Stimulated activated CD8-positive, alpha-beta memory T cell treated with anti-CD3 and anti-CD28 coated beads, Interleukin-12 subunit alpha, Interleukin-12 subunit beta, amount 100 ng/mL, for 24 hours (primary cell): ENCODE results near the gene FBLIM1.
A peak's percentile ranks its signal among the peaks of the same experiment; 100 is the strongest.

Source experiments
- DNase-seq: peaks from one replicate; pipeline ENCODE4 v3.0.0-alpha.2; 2020; ENCODE audit errors: extremely low read depth

FBLIM1 gene

DNA sequence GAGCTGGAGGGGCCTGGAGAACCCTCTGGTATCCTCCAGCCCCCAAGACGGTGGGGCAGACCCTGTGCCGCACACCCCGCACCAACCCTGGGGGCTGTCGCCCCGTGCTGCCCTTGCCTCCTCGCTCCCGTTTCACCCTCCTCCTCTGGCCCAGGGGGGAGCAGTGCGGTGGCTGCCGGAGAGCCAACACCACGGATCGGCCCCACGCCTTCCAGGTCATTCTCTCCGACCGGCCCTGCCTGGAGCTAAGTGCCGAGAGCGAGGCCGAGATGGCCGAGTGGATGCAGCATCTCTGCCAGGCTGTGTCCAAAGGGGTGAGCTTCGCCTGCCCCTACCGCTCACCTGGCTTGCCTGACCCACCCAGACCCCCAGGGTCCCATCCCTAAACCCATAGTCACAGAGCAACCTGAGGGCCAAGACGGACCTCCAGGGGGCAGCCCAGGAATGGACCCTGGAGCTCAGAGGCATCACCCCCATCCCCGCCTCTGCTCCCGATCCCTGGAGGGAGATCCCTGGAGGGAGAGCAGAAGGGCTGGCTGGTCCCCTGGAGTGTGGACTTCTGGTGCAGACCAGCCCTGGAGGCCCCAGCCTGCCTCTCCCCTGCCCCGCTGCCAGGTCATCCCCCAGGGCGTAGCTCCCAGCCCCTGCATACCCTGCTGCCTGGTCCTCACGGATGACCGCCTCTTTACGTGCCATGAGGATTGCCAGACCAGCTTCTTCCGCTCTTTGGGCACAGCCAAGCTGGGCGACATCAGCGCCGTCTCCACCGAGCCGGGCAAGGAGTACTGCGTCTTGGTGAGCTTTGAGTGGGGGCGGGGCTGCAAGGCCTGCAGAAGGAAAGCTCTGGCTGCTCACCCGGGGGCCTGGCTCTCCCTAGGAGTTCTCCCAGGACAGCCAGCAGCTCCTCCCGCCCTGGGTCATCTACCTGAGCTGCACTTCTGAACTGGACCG lies 26.6 kb upstream of the FBLIM1 start:
- DNase-seq, result no peak

DNA sequence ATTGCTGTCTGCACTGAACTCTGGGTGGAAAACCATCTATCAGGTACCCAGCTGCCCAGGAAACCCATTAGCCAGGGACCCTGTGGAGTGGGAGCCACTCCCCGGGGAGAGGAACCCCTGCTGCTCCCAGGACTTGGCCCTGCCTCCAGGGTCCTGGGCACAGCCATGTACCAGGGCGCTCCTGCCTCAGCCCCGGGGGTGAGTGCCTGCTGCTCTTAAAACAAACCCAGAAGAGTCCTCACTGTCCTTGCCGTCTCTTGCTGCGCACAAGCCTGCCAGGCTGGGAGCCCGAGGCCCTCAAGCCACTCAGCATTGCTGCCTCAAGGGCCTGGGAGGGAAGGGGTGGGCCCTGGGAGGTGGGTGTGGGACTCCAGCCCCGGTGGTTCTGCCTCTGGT lies 25.9 kb upstream of the FBLIM1 start:
- DNase-seq, result no peak

DNA sequence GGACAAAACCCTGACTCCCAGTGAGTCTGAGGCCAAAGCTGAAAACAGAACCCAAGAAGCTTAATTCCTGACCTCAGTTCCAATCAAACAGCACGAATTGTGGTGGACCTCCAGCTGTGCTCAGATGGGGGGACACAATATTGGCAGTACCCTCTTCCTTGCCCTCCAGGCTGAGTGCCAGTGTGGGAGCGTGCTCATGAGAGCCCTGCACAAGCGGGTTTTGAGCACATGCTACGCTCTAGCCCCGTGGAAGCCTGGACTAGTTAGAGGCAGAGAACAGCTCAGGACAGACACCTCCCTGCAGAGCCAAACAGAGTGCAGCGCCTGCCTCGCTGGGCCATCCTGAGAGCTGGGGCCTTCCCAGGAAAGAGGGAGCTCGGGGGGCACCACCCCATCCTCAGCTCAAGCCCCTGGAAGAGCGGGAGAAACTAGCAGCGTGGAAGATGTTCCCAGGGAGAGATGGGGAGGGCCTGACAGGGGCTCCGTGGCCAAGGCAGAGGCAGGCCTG lies 25.3 kb upstream of the FBLIM1 start:
- DNase-seq, result no peak

DNA sequence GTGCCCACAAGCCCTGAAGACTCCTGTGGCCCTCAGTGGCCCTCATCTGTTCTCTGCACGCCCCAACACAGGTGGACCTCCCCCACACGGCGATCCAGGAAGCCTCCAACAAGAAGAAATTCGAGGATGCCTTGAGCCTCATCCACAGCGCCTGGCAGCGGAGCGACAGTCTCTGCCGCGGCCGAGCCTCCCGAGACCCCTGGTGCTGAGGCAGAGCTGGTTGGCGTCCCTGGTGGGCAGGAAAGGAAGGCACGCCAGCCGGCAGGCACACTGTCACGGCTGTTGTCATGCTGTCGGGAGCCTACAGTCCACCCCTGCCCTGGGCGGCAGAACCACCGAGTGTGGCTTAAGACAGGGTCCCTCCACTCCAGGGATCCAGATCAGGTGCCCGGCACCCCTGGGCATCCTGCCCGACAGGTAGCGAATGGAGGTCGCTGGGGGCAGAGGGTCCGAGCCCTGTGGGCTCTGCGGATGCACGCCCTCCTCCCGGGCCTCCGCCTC lies 24.8 kb upstream of the FBLIM1 start:
- DNase-seq, result no peak

DNA sequence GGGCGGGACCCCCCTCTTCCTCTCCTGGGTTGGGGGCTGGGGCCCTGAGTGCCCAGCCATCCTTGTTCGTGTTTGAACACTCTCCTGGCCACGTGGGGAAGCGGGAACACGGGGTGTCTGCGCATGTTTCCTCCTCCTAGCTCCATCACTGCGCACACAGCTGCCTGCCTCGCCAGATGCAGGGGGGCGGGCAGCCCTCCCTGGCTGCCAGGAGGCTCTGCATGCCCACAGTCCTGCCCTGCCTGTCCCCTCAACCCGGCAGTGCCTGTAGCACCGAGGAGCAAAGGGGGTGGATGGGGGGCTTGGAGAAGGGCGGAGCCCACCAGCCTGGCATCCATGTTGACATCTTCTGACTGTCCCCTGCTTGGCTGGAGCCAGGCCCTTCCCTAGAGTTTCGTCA lies 24.3 kb upstream of the FBLIM1 start:
- no peak for DNase-seq

DNA sequence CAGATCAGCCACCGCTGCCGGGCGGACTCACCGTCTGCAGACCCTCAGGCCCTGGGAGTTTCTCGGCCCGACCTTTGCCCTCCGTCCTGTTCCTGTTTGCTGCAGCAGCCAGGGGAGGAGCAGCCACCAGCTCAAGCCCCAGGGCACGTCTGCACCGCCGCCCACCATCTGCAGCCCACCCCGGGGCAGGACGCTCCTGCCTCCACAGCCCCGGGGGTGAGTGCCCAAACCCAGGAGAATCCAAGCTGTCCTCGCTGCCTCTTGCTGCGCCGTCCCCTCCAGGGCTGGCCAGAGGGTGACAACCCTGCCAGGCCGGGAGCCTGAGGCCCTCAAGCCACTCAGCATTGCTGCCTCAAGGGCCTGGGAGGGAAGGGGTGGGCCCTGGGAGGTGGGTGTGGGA lies 23.7 kb upstream of the FBLIM1 start:
- DNase-seq, result no peak

DNA sequence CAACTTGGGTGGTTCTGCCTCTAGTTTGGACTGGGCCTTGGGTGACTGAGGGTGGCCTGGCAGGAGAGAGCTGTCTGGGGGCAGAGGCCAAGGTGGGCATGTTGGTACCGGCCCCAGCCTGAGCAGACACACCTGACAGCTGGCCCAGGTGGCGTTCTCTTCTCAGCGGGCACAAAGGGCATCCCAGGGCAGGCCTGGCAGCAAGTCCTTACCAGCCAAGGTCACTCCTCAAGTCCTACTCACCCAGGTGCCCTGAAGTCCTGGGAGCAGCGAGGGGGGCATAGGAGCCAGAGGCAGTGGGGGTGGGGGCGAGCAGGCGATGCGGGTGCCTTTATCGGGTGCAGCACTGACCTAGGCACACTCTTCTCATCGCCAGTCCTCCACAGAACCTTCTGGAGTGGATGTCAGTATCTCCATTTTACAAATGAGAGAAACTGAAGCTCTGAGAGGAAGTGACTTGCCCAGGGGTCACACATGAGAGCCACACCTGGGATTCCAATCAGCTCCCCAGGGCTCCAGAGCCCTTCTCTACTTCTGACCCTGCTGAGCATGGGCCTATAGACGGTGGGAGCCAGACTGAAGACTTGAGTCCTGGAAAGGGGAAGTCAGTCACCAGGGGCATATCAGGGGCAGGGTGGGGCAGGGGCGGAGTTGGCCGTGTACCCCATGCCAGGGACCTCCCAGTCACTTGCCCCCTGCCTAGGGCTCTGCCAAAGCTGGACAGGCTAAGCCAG lies 23.1 kb upstream of the FBLIM1 start:
- no peak for DNase-seq

DNA sequence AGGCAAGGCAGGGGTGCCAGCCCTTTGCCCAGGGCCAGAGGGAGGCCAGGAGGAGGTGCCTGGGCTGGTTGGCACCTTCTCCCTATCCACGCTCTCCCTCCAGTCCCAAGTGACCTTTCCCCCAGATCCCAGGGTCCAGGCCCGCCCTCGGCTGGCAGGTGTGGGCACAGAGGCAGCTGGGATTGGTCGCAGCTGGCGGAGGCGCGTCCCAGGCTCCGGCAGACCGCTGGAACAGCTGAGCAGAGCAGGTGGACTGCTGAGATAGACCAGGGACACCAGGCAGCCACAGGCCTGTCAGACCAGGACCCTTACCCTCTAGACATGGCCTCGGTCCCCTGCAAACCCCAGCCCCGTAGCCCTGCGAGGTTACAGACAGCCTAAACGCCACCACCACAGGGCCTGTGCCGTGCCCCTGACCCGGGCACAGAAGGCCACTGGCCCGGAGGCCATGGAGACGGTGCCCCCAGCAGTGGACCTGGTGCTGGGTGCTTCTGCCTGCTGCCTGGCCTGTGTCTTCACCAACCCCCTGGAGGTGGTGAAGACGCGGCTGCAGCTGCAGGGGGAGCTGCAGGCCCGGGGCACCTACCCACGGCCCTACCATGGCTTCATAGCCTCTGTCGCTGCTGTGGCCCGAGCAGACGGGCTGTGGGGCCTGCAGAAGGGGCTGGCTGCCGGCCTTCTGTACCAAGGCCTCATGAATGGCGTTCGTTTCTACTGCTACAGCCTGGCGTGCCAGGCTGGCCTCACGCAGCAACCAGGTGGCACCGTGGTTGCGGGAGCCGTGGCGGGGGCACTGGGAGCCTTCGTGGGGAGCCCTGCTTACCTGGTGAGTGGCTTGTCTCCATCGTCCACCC lies 22.3 kb upstream of the FBLIM1 start, which contains the start of gene SLC25A34:
Gene SLC25A34, plus strand, starts transcription at position 221 of the 854 bp plus-strand sequence. Its CDS starts 228 bp downstream, at position 449.
- no peak for DNase-seq

DNA sequence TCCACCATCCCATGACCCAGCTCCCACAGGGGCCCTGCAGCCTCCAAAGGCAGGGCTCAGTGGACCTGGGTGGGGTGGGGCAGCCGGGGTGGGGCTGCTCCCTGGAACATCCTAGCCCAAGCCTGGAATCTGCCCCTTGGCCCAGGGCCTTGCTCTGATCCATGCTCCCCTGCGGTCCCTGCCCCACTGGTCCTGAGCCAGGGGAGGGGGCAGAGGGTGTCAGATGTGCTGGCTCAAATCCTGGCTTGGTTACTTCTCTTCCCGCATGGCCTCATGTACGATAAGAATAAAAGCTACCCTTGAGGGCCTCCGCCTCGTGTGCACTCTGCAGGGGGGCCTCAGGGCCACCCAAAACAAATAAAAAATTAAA lies 21.7 kb upstream of the FBLIM1 start:
- no peak for DNase-seq

DNA sequence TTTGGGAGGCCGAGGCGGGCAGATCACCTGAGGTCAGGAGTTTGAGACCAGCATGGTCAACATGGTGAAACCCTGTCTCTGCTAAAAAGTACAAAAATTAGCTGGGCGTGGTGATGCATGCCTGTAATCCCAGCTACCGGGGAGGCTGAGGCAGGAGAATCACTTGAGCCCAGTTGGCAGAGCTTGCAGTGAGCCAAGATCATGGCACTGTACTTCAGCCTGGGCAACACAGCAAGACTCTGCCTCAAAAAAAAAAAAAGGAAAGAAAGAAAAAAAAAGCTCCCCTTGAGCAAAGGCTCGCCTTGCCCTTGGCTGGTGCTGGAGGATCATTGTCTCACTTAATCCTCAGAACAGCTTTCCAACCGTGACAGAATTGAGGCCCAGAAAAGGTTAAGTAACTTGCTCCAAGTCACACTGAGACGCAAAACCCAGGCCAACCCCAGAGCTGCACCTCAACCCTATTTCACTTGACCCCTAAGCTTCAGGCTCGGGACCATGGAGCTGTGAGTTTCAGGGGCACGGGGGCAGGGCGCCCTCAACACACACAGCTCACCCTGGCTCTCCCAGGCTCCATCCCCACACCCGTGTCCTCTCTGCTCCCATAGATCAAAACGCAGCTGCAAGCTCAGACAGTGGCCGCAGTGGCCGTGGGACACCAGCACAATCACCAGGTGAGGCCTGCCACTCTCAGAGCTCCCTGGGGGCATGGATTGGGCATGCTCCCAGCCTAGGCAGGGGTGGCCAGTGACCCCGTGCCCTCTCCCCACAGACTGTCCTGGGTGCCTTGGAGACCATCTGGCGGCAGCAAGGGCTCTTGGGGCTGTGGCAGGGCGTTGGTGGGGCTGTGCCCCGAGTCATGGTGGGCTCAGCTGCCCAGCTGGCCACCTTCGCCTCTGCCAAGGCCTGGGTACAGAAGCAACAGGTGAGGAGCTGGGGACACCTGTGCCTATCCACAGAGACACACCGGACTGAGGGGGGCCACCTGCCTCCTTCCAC lies 21.0 kb upstream of the FBLIM1 start:
- no peak for DNase-seq

DNA sequence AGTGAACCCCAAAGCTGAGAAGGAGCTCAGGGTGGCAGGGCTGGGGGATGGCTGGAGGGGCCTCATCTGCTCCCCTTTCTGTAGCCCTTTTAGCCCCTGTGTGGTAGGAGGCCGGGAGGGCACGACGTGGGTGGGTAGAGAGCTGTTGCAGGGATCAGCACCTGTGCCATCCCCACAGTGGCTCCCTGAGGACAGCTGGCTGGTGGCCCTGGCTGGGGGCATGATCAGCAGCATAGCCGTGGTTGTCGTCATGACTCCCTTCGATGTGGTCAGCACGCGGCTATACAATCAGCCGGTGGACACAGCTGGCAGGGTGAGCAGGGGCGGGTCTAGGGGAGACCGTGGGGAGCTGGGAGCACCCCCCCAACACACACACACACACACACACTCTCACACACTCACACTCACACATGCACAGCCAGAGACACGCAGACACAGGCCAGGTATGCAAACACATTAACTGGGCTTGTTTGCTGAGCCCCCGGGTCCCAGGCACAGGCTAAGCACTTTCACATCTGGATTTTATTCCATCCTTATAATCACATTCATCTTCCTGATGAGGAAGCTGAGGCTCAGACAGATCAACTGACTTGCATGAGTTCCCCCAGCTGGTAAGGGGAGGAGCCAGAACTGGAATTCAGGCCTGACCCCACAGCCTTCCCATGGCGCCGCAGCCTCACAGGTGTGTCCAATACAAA lies 20.0 kb upstream of the FBLIM1 start:
- DNase-seq, result no peak

DNA sequence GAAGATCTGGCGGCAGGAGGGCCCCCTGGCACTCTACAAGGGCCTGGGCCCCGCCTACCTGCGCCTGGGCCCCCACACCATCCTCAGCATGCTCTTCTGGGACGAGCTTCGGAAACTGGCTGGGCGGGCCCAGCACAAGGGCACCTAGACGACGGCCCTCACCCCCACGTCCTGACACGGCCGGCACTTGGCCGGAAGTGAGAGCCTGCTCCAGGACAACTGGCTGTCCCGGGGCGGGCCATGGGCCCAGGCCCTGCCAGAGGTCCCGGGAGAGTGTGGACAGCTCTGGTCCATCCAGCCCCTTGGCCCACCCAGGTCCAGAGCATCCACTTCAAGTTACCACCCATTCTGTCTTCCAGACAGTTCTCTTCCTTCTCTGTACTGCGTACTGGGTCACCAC lies 19.3 kb upstream of the FBLIM1 start:
- DNase-seq, result no peak

DNA sequence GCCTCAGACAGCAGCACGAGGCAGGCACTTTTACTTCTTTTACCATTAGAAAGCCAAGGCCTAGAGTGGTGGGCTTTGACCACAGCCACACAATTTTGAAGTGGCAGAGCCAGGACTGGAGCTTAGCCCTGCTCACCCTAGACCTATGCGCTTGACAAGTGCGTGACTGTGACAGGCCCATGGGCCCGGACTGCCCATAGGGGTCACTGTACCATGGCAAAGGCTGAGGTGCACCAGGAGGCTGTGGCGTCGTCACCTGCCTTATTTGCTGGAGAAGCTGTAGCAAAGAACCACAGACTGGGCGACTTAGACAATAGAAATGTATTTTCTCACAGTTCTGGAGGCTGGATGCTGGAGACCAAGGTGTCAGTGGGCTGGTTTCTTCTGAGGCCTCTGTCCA lies 18.9 kb upstream of the FBLIM1 start:
- no peak for DNase-seq

DNA sequence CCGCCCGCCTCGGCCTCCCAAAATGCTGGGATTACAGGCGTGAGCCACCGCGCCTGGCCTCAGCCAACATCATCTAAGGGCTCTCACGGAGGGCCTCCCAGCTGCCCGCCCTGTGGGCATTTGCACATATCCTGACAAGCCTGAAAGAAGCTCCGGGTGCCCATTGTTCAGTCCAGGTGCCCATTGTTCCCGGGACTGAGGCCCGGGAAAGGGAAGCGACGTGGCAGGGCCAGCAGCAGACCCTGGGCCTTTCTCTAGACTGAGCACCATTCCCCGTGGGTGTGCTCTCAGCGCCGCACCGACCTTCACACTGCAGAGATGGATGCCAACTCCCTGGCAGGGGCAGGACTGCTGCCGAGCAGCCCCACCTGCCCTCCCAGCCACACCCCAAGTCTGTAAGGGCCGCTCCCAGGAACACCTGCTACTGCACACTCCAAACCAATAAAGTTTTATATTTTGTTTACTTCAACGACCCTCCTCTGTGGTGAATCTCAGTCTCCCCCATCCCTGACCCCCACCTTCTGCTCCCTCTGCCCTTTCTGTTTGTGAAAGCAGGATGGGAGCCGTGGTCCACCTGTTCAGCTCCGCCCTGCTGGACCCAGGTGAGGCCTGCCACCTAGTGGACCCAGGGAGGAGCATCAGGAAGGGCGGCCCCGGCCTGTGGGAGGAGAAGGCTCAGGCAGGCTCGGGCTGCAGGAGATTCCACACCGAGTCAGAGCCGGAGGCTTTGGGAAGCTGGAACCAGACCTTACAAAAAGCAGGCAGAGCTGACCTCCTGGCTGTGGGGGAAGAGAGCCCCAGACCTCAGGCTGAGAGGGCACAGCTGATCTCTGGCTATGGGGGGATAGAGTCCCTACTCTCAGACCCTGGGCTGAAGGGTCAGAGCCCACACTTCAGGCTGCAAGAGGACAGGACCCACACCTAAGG lies 17.4 kb upstream of the FBLIM1 start:
- DNase-seq, result peak; percentile 12

DNA sequence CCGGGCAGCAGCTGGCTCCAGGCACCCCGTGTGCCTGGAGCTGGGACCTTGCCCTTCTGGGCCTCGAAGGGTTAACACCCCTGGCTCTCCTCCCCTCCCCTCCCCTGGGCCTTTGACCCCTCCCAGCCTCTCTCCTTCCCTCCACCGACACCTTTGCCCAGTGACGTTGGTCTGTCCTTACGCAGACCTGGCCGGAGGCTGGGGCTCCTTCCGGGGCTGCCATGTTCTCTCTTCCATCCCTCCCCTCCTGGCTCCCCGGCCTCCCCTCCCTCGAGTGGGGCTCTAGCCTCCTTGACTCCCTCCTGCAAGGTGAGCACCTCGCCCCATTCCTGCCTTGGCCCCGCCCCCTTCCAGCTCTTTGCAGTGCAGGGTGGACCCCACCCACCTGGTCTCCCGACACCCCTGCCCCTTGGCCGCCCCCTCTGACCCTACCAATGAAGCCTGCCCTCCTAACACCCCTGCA lies 16.2 kb upstream of the FBLIM1 start, which contains the start of gene TMEM82:
Gene TMEM82, plus strand, starts transcription at position 161 of the 463 bp plus-strand sequence. Its CDS starts 61 bp downstream, at position 222.
- no peak for DNase-seq

DNA sequence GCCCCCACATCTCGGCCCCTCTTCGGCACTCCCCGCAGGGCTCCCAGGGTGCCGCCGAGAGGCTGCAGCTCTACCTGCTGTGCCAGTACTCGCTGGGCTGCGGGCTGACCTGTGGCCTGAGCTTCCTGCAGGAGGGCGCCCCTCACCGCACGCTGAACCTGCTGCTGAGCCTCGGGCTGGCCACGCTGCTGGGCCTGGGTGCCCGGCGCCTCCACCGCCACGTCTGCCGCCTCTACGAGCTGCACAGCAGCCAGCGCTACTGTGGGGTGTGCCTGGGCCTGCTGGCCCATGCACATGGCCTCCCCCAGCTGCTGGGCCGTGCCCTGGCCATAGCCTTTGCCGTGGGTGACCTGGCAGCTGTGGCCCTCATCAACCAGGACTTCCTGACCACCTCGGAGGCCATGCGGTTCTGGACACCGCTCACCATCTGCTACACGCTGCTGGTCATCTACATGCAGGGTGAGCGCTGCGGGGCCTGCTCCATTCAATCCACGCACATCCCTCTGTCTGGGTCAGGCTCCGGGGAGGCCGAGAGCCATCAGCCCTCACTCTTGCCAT lies 14.4 kb upstream of the FBLIM1 start:
- no peak for DNase-seq

DNA sequence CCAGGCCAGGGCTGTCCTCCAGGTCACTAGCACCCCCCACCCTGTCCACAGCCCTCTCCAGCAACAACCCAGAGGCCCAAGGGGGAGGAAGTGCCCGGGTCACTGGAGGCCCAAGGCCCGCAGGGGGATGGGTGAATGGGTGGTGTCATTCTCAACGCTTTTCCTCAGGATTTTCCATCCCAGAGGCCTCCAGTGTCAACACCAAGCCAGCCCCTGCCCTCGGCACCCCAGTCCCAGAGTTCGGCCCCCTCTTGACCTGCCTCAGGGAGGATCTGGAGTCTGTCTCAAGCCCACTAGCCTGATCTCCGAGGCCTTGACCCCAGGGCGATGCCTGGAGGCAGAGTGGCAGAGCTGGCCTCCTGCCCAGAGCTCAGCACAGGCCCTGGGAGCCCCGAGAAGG lies 11.2 kb upstream of the FBLIM1 start:
- no peak for DNase-seq

DNA sequence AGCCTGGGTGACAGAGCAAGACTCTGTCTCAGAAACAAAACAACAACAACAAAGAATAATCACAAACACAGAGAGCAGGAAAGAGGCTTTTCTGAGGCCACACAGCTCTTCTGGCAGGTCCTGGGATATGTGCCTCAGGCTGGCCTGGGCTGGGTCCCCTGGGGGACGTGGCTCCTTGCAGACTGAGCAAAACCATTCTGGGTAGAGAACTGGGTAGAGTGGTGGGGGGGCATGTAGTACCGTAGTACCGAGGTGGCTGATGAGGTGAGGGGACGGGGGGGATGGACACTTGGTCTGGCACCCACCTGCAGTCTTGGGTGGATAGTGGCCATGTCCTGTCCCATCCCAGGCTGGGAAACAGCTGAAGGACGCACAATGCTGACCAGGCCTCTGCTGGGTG lies 10.3 kb upstream of the FBLIM1 start:
- DNase-seq, result no peak
